H7 (cell line): ENCODE data around the gene CCDC73. TPM values are rescaled to one million over a fixed set of nuclear protein-coding genes. Genes with fewer than 3 reads are reported as not detected.
"Not testable (repeated sequence)": the region's sequence is repeated elsewhere in the genome, so short reads cannot be mapped to it uniquely, and the experiment has no call there.

ENCODE experiments used
- DNase-seq: peaks from one replicate; pipeline ENCODE4 v3.0.0; 2012
- H3K27me3 ChIP-seq: 2 replicates; pipeline ENCODE4 v1.6.0; 2011; ENCODE audit warnings: mild to moderate bottlenecking, low read length; ENCODE audit not compliant: control insufficient read depth, insufficient read depth
- H3K36me3 ChIP-seq: replicated peaks from 2 replicates; pipeline ENCODE4 v1.5.1; 2011; ENCODE audit warnings: low read length; ENCODE audit not compliant: control insufficient read depth, insufficient read depth
- H3K4me3 ChIP-seq: 2 replicates; pipeline ENCODE4 v1.5.1; 2011; ENCODE audit warnings: low read depth, mild to moderate bottlenecking, control low read depth, low read length, moderate library complexity; ENCODE audit not compliant: insufficient read depth
- total RNA-seq: library from RNA; depleted of rRNA; stranded (reverse); fragments of >200 nt; shearing (Covaris generic); gene quantifications from 2 replicates; pipeline ENCODE4 v1.2.3, GENCODE V29; 2014

Gene CCDC73
- total RNA-seq, 1 experiment from 2014 or later = not detected

GRCh38 chr11:32821917-32822560, 27.6 kb upstream of the CCDC73 start:
- H3K4me3 ChIP-seq = no peak overlapping the region
- no peaks in the 10 kb centered on the region for H3K36me3 ChIP-seq
- no peaks in the 10 kb centered on the region for H3K27me3 ChIP-seq
- DNase-seq = no peak

GRCh38 chr11:32821517-32821916, 27.1 kb upstream of the CCDC73 start:
- Histone ChIP-seq H3K27me3 (no peaks in the 10 kb centered on the region), H3K36me3 (no peaks in the 10 kb centered on the region), H3K4me3 (no peak overlapping the region)
- no peak for DNase-seq

GRCh38 chr11:32820497-32820896, 26.0 kb upstream of the CCDC73 start:
- H3K36me3 ChIP-seq = no peaks in the 10 kb centered on the region
- no peak for DNase-seq
- no peaks in the 10 kb centered on the region for H3K27me3 ChIP-seq
- no peak overlapping the region for H3K4me3 ChIP-seq

- no peak overlapping the region for H3K4me3 ChIP-seq
- H3K27me3 ChIP-seq = no peaks in the 10 kb centered on the region
- no peak for DNase-seq
- no peaks in the 10 kb centered on the region for H3K36me3 ChIP-seq
These were observed 24.7 kb upstream of the CCDC73 start for GRCh38 chr11:32819187-32819586.

GRCh38 chr11:32817852-32818183, 23.4 kb upstream of the CCDC73 start:
- Histone ChIP-seq H3K36me3 (no peaks in the 10 kb centered on the region), H3K27me3 (no peaks in the 10 kb centered on the region), H3K4me3 (no peak overlapping the region)
- DNase-seq = no peak

GRCh38 chr11:32817181-32817851, 22.9 kb upstream of the CCDC73 start:
- no peak for DNase-seq
- no peak overlapping the region for H3K4me3 ChIP-seq

GRCh38 chr11:32809313-32809712, 14.9 kb upstream of the CCDC73 start:
- DNase-seq = peak; percentile 42
- Histone ChIP-seq H3K4me3 (no peak overlapping the region), H3K36me3 (no peaks in the 10 kb centered on the region), H3K27me3 (no peaks in the 10 kb centered on the region)

More at GRCh38 chr11:32817181-32817851, 22.9 kb upstream of the CCDC73 start:
- no peaks in the 10 kb centered on the region for H3K36me3 ChIP-seq
- H3K27me3 ChIP-seq = no peaks in the 10 kb centered on the region

- no peak overlapping the region for H3K4me3 ChIP-seq
- DNase-seq = no peak
- H3K36me3 ChIP-seq = no peaks in the 10 kb centered on the region
- no peaks in the 10 kb centered on the region for H3K27me3 ChIP-seq
These were observed 2.0 kb upstream of the CCDC73 start for GRCh38 chr11:32796425-32796824.

GRCh38 chr11:32792948-32793475, 1.4 kb downstream of the CCDC73 start:
- peak; percentile 15 for DNase-seq
- Histone ChIP-seq H3K27me3 (no peaks in the 10 kb centered on the region), H3K36me3 (no peaks in the 10 kb centered on the region), H3K4me3 (no peak overlapping the region)

GRCh38 chr11:32792111-32792947, 2.1 kb downstream of the CCDC73 start:
- Histone ChIP-seq H3K36me3 (no peaks in the 10 kb centered on the region), H3K4me3 (no peak overlapping the region), H3K27me3 (no peaks in the 10 kb centered on the region)
- DNase-seq = peak; percentile 1

- H3K27me3 ChIP-seq = no peaks in the 10 kb centered on the region
- no peaks in the 10 kb centered on the region for H3K36me3 ChIP-seq
- no peak for DNase-seq
- no peak overlapping the region for H3K4me3 ChIP-seq
These were observed 3.5 kb downstream of the CCDC73 start for GRCh38 chr11:32790916-32791315.

- Histone ChIP-seq H3K27me3 (no peaks in the 10 kb centered on the region), H3K4me3 (no peak overlapping the region)
- DNase-seq = no peak
These were observed 7.7 kb downstream of the CCDC73 start for GRCh38 chr11:32786811-32787210.

GRCh38 chr11:32785262-32785661, 9.2 kb downstream of the CCDC73 start:
- Histone ChIP-seq H3K27me3 (no peaks in the 10 kb centered on the region), H3K36me3 (no peaks in the 10 kb centered on the region), H3K4me3 (no peak overlapping the region)
- no peak for DNase-seq

More at GRCh38 chr11:32786811-32787210, 7.7 kb downstream of the CCDC73 start:
- no peaks in the 10 kb centered on the region for H3K36me3 ChIP-seq

GRCh38 chr11:32781721-32782120, 12.7 kb downstream of the CCDC73 start:
- Histone ChIP-seq H3K36me3 (no peaks in the 10 kb centered on the region), H3K27me3 (no peaks in the 10 kb centered on the region), H3K4me3 (no peak overlapping the region)
- DNase-seq = no peak

- not testable (repeated sequence) for H3K27me3 ChIP-seq, H3K4me3 ChIP-seq, H3K36me3 ChIP-seq, DNase-seq
These were observed 13.6 kb downstream of the CCDC73 start for GRCh38 chr11:32780839-32781238.
